HuH-7 (cell line): ENCODE measurements around the gene HOXB13.
A peak's percentile ranks its signal among the peaks of the same experiment; 100 is the strongest.
"Not testable (repeated sequence)": the region's sequence is repeated elsewhere in the genome, so short reads cannot be mapped to it uniquely, and the experiment has no call there.

Experiments
- DNase-seq: peaks from one replicate; pipeline ENCODE4 v3.0.0; 2011; ENCODE audit warnings: low spot score

The HOXB13 gene

DNA sequence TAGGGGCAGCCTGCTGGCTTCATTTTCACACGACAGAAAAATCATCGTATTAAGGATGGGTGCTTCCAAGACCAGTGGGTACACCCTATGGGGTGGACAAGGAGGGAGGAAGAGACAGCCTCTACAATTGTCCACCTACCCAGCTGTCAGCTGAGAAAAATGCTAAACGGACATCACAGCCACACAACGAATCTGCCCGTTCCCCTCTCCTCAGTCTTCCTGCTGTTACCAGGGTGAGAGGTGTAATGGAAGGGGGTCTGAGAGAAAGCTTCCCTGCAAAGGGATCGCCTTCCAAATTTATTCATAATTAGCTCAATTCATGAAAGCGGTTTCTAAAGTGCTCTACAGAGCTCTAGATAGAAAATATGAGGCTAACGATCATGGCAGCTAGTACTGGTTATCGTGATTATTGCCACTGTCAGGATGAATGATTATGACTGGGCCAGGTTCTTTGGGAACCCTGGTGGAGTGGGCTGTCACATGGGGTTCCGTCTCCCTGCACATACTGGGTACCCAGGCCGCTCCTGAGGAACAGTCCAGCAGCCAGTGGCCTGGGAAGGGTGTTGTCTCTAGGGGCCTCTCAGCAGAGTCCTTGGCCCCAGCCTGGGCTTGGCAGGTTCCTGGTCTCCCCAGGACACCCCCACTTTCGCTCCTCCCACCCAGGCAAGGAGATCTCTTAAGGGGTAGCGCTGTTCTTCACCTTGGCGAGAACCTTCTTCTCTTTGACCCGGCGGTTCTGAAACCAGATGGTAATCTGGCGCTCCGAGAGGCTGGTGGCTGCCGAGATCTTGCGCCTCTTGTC is 2.2 kb downstream of the HOXB13 start:
- DNase-seq: no peak

DNA sequence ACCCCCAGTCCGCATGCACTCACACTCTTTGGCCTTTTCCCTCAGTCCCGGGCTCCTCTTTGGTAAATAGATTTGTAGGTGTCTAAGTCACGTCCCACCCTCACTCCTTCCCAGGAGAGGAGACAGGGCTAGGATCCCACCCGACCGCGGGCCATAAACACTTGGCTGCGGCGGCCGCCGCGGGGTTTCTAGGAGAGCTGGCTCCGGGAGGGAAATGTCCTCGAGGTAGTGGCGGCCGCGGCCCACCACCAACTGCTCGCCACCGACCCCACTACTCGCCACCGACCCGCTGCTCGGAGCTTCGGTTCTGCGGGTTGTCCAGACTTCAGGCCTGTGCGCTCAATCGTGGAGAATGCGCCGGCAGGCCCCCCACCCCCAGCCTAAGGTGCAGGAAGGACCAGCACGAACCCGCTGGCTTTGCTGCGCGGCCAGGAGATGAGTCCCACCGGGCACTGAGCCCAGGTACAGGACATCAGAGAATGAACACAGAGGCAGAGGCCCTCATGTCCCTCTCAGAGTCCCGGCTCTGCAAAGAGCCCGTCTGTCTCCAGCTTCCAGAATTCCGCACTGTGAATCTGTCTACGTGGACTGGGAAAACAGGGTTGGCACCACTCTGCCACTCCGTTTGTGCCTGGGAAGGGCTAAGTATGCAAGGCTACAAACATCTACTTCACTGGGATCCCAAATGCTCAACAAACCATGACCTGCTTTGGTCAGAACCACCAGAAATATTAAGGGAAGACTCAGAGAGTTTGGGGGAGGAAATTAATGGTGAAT is 3.1 kb downstream of the HOXB13 start:
- DNase-seq: no peak

DNA sequence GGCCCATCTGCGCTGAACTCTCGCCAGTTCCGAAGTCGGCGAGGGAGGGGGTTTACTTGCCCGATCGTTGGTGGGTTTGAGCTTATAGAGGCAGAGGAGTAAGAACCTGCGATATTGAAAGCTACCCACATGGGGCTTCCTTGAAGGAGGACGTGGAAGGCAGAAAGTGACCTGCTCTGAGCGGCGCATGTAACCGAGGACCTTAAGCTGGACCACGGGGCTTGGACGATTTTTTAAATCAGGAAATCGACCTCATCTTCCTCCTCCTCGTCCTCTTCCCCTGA is 3.6 kb downstream of the HOXB13 start:
- DNase-seq: no peak

DNA sequence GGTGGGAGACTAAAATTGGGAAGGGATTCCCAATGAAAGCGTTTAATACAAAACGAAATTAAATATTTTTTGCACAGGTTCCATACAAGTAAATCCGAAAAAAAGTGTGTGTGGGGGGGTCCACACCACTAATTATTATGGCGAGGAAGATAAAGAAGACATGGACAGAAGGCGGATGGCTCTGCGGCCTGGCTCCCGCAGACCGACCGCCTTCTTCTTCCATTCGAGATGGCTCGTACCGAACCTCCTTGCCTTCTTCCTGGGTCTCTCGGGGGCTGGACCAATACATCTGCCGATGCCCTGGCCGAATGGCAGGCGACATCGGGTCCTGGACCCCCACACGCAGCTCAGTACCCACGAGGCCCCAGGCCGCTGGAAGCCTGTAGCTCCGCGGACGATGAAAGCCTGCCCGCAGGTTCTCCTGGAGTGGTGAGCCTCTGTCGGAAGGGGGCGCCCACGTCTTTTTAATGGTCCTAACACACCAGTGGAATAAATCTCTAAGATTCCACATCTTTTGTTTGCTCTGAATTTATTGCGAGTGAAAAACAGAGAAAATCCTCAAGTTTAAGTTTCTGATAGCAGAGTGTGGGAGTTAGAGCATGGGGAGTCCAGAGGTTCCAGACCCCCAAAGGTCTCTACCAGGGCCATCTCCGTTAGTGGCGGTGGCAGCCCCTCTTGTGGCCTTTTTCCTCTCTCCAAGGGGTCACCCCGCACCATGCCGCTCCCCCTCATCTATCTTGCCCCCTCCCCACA is 4.1 kb downstream of the HOXB13 start:
- peak; percentile 80 for DNase-seq

DNA sequence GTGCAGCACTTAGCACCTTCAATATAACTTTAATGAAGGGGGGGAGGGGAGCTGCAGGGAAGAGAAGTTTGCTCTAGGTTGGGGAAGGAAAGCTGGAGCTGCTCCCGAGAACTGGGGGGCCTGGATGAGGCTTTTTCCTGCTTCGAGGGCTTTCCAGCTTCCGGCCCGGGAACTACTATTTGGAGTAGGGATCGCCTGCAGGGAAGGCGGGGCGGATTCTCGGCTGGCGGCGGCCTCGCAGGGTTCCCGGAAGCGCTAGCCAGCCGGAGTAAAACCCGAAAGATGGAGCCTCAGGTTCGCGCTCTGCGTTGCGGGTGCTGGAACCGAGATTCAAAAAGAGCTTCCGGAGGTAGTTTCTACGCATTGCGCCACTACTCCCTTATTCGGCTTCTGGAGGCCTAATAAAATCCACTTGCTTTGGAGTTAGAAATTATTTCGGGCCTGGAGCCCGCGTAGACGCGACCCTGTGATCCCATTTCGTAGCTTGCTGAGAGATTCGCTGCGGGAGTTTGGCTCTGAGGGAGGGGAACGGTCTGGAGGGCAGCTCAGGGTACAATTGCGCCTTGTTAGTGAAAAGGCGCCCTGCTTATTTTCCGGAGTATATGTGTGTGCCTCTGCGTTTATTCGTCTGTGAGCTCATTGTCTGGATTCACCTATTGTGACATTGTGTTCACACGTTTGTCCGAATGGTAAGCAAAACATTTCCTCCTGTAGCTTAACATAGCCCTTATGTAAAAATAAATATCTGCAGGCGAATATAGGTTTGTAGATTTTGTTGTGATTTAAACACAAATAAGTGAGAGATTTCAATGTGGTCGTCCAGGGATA is 4.9 kb downstream of the HOXB13 start:
- DNase-seq: no peak

DNA sequence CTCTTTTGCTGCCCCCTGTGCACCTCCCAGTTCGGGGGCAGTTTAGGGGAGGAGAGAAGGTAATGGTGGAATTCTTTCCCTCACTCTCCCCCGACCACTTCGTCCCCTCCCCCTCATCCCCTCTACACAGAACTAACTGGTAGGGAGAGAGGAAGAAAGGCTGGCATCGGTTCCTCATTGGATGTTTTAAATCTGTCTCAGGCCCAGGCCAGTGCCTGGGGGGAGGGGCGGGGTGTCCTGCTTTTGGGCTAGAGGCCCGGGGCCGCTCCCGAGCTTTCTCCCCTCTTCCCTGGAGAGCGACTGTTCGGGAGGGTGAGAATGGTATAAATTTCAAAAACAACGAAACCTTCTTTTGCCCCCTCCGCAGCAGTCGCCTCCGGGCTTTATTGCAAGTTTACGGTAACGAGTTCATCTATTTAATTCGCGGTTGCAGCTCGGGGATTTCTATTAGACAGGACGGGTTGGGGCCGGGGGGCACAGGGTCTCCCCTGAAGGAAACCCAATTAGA is 5.6 kb downstream of the HOXB13 start, which contains the start of gene PRAC2:
PRAC2 (plus strand) TSS at position 271 of the 508 bp plus-strand sequence. CDS start 1,226 bp downstream, outside the sequence.
- no peak for DNase-seq

DNA sequence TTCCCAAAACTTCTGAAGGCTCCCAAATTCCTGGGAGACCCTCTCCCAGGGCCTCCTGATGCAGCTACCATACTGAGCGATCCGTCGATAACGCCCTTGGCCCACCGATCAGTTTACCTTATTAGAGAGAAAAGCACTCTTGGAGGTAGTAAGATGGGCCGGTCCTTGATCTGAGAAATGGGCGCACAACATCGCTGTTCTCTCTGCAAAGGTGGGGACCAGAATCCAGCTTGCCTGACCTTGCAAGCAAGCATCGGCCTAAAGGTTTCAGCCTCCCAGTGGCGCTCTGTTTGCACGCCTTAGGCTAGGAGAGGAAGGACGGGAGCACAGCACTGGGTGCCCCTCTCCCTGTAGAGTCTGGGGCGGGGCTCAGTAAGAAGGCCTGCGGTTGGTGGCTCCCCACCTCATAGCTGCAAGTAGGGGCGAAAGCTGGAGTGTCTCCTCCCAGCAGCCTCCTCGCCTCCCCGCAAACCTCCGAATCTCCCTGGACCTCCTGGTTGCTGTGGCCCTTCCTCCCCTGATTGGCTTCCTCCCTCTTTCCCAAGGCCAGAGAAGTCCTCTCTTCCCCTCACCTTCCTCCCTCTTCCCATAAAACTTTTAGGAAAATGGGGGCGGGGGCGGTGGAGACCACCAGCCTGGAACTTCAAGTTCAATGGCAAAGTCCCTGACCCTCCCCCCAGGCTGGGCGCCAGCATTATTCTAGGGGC is 6.2 kb downstream of the HOXB13 start, which contains the start of gene PRAC1:
PRAC1 (minus strand) TSS at position 318 of the 707 bp plus-strand sequence; CDS start at position 192, 126 bp downstream.
- DNase-seq: no peak

DNA sequence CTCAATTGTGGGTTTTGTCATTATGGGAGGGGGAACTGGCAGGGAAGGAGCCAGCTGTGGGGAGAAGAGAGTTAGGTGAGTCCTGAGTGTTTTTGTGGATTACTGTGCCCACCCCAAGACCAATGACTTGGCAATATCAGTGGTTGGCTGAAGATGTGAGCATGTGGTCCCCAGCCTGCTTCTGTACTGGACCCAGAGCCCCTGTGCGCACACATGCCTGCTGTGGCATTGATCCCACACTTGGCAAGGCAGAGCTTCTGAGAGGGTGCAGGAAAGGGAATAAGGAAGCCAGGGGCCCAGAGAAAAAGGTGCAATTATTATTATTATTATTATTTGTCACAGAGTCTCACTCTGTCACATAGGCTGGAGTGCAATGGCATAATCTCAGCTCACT is 7.5 kb downstream of the HOXB13 start:
- DNase-seq: no peak

DNA sequence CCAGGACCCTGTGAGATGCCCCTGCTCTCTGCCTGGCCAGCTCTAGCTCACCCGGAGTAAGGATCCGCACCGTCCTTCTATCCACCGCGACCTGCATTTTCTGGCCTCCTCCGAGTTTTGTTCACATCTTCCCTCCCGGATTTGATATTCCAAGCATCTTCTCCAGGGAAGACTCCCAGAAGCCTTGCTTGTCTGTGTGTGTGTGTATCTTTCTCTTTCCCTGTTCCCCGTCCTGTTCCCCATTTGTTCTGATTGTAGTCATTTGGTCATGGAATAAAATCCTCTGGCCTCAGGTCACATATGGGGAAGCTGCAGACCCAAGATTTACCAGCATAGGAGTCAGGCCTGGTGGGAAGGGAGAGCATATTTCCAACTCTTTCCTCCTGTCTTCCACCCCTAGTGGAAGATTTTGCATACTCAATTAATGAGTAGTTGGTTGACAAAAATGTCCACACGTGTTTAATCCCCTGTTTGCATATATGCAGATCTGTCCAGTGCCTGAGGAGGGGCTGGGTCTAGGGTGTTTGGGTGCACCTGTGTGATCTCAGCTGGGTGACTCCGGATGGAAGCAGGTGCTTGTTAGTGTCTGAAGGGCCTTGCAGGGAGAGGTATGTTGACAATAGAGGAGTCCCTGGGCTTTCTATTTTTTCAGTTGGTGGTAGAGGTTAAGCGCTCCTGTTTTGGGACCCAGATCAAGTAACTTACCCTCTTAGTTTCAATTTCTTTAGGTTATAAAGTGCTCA is 8.1 kb downstream of the HOXB13 start:
- no peak for DNase-seq

DNA sequence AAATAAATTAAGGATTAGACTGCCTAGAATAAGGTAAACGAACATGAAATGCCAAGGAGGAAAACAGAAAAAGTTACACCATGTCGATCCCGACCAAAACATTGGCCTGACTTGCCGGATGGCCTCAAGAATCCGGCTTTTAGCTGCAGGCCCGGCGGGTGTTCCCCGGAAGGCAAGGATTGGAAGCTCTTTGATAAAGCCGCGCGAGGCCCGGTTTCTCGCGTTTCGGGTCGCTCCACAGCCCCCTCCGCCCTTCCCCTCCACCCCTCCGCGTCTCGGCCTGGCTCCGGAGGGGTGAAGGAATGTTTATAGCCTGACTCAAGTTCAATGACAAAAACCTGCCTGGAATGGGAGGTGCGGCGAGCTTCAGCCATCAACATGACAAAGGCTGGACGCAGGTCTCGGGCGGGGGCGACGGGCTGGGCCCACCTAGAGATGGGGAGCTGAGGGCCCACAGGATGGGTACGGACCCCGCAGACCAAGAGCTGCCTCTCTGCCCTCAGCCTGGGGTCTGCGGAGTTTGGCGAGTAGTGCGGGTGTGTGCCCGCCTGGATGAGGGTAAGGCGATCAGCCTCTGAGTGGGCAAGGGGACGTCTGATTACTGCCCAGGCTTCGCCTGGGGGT is 8.8 kb downstream of the HOXB13 start:
- DNase-seq: no peak

DNA sequence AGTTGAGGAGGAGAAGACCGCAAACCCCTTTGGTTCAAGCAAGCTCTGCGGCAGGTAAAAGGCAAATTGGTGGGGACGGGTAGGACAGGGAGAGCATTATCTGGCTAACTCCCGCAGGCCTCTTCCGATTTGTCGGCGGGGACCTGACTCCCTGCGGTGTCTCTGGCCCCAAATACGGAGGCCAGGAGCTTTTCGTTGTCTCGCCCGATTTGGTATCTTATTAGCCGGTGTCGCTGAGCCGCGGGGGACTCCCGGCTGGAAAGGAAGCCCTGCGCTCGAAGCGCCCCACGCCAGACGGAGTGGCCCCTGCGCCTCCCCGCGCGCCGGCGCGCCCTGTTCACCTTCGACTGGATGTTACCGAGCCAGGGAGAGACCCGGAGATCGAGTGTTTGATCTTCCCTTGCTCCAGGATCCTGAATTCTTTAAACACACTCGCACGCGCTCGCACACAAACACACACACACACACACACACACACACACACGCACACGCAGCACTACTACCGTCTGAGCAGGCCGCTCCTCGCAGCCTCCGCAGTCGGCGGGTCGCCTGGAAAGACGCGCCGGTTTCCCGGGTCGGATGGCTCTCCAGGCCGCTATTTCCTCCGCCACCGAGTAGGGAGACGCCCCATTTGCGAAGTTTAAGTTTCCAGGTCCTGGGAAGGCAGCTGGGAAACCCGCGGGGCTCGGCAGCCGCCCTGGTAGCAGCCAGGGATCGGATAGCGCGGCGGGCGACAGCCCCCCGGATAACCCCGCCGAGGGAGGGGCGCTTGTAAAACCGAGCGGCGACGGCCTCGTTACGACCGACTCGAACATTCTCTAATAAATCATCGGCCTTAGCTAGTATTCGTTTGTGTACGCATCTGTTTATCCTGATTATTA is 9.5 kb downstream of the HOXB13 start:
- no peak for DNase-seq

DNA sequence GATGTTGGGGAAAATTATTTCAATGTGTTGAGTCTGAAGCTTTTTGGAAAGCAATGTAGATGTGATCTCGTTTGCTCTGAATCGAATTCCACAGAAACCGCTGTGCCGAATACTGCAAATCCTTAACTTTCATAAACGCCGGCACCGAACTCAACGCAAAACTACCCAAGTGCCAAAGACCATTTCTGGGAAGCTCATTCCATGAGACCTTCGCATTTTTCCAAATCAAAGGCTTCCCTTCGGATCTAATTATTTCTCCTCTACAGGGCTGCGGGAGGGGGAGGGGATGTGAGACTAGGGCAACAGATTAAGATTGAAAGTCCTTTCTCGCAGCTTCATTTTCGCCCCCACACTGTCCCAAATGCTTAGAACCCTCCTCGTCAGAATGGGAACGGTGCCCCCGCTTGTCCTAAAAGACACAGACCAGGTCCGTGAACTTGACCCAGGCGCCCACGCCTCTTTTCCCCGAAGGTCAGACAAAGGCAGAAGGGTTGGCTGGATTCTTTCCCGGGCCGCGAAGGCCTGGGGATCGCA is 10.3 kb downstream of the HOXB13 start:
- DNase-seq: no peak

DNA sequence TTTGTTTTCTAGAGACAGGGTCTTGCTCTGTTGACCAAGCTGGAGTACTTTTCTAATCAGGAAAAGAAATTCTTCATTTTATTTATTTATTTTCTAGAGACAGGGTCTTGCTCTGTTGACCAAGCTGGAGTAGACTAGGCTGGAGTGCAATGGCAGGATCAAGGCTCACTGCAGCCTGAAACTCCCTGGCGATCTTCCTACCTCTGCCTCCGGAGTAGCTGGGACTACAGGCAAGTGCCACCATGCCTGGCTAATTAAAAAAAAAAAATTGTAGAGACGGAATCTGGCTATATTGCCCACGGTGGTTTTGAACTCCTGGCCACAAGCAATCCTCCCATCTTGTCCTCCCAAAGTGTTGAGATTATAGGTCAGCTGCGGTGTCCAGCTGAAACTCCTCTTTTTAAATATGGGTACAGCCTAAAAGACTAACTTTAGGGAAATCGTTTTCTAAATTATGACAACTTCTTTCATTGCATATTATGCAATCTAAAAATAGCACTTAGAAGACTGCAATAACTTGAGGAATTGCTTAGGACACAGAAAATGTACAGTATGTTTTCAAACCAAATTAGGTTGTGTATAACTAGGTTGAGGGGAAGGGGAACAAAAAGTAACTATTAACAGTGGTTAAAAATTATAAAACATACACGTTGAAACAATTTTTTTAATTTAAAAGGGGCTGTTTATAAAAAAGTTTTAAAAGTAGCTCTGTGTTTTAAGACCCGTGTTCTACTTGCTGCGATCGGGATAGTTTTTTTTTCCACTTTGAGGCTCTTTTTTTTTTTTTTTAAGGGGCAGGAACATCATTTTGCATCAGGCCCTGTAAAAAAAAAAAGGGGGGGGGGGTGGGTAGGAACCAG is 11.0 kb downstream of the HOXB13 start:
- no peak for DNase-seq

DNA sequence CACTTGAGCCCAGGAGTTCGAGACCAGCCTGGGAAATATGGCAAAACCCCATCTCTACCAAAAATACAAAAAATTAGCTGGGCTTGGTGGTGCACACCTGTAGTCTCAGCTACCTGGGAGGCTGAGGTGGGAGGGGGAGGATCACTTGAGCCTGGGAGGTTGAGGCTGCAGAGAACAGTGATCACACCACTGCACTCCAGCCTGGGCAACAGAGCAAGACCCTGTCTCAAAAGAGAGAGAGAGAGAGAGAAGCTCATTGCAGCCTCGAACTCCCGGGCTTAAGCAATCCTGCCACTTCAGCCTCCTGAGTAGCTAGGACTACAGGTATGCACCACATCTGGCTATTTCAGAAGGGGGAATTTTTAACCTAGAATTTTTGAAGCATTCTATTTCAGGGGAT is 12.0 kb downstream of the HOXB13 start:
- DNase-seq: not testable (repeated sequence)

DNA sequence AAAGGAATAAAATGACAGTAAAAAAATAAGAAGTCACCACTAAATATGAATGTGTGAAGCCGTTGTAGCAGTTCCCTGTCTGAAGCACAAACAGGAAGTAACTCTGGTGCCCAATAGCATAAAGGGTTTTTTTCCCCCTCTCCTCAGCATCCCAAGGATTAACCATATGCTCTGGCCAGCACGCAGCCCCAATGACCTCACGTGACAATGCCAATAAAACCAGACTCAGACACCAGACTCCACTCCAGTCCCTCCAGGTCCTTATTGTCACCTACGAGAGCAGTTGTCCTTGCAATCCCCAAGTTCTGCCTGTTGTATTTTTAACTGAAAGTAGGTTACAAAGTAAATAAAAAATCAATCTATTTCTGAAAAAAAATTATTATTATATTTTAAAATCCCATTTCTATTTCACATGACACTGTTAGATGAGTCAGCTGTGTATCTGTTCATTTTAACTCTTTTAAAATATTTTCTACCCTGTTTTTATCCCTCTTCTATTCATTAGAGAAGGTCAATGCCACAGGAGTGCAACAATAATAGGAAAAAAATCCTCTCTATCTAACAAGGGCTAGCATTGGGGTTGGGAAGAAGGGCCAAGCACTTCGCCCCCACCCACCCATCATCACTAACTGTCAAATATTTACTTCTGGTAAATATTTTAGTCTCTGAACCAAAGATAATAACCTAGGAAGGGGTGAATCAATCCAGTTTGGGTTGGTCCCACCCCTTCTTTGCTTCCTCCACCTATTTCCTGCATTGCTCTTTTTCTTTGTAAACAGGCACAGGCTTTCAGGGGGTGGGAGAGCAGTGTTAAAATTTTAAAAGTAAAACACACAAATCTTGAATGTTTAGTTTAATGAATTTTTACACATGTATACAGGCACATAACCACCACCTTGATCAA is 12.8 kb downstream of the HOXB13 start:
- no peak for DNase-seq

DNA sequence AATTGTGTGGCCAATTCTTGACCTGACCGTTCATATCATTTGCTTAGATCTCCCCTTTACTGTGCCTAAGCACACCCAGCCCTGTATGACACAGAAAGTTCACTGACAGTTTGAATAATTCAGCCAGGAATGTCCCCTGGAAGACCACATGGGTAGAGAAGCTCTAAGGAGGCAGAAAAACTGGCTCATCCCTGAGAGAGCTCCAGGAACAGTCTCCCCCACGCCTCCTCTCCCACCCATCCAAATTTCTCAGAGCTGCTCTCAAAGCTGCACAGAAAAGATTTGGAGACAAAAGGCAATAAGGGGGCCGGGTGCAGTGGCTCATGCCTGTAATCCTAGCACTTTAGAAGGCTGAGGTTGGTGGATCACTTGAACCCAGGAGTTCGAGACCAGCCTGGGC is 17.4 kb downstream of the HOXB13 start:
- peak; percentile 5 for DNase-seq
